Testis (tissue), 3 donors: ENCODE measurements around the gene PITPNC1. TPM values are rescaled to one million over a fixed set of nuclear protein-coding genes. Genes with fewer than 3 reads are reported as not detected.
"Not testable (repeated sequence)": the region's sequence is repeated elsewhere in the genome, so short reads cannot be mapped to it uniquely, and the experiment has no call there.

Source experiments
- DNase-seq: peaks from one replicate; pipeline ENCODE4 v3.0.0-alpha.2; 2019
- H3K27ac ChIP-seq, 2 donors: fragments of 200-600 bp; sonication (generic); one replicate each; pipeline ENCODE4 v1.5.1; 2019
- H3K27me3 ChIP-seq: fragments of 200-600 bp; sonication (generic); one replicate; pipeline ENCODE4 v1.5.1; 2019
- H3K36me3 ChIP-seq: fragments of 200-600 bp; sonication (generic); one replicate; pipeline ENCODE4 v1.5.1; 2017; ENCODE audit warnings: low read depth; ENCODE audit errors: missing control alignments
- H3K4me1 ChIP-seq: fragments of 200-600 bp; sonication (generic); one replicate; pipeline ENCODE4 v1.5.1; 2019
- H3K4me3 ChIP-seq, 2 donors: fragments of 200-600 bp; sonication (generic); one replicate each; pipeline ENCODE4 v1.5.1; 2017 to 2019
- H3K9me3 ChIP-seq: fragments of 200-600 bp; sonication (generic); one replicate; pipeline ENCODE4 v1.5.1; 2017
- POLR2A ChIP-seq: fragments of 450-650 bp; IDR thresholded peaks from one replicate; pipeline ENCODE4 v1.6.1; 2017; ENCODE audit warnings: antibody characterized with exemption, mild to moderate bottlenecking, moderate library complexity
- WGBS, 2 donors: methylation state at CpG; one replicate each; pipeline ENCODE4 v1.1.5; 2018; 5-methylcytosine and 5-hydroxymethylcytosine counted together
- intact Hi-C: fragments of 100-400 bp; cut with DNase I; formaldehyde crosslinking; loops from one replicate; pipeline ENCODE4 v1.15.1; 2023; ENCODE audit warnings: low total_unique reads
- polyA plus RNA-seq: library from polyadenylated mRNA; stranded (reverse); fragments of 350-450 nt; fragmentation: Illumina TruSeq; extraction: RNeasy Lipid Tissue Mini Kit (QIAGEN cat#74804); gene quantifications from one replicate; pipeline ENCODE4 v1.2.3, GENCODE V29; 2014; ENCODE audit warnings: low read depth, low replicate concordance; ENCODE audit not compliant: insufficient read depth
- total RNA-seq, 2 donors: library from RNA; depleted of rRNA; stranded (reverse); fragments of >200 nt; gene quantifications; one replicate each; pipeline ENCODE4 v1.2.3, GENCODE V29; 2016
- TF ChIP-seq, protein P1 (sequence below), 3 experiments: fragments of 450-650 bp in 2 of 3; fragments of 200-600 bp in 1 of 3; sonication (generic) in 1 of 3; IDR thresholded peaks; one replicate each; pipeline ENCODE4 v1.5.1; 2016 to 2019; ENCODE audit warnings: antibody characterized with exemption in 3 of 3, mild to moderate bottlenecking in 2 of 3, moderate library complexity in 1 of 3

The PITPNC1 gene
- total and polyA plus RNA-seq, 3 donors from 2014 or later, result 8.3 to 12.8 (median 12.2) TPM

DNA sequence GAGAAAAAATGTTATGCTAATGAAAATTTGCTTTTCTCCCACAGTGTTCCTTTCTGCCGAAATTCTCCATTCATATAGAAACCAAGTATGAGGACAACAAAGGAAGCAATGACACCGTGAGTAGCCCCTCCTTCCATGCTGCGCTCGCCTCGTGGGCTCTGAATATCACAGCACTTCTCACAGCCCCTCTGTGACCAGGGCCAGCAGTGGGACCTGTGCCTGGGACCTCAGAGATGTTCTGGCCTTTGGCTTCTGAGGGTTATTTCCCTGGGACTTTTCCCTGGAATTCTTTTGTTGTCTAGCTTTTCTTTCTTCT, 201.0 kb downstream of the PITPNC1 start:
- intact Hi-C loops, result no loop called here
- no peak for DNase-seq
- Histone ChIP-seq H3K4me3 (no peak overlapping the region), H3K27ac (peak overlapping the region in 1 of 2 donors; percentile 11), H3K4me1 (peaks cover 5% of the 10 kb centered on the region), H3K36me3 (no peaks in the 10 kb centered on the region), H3K27me3 (no peaks in the 10 kb centered on the region), H3K9me3 (no peaks in the 10 kb centered on the region)
- TF ChIP-seq, protein P1, sequence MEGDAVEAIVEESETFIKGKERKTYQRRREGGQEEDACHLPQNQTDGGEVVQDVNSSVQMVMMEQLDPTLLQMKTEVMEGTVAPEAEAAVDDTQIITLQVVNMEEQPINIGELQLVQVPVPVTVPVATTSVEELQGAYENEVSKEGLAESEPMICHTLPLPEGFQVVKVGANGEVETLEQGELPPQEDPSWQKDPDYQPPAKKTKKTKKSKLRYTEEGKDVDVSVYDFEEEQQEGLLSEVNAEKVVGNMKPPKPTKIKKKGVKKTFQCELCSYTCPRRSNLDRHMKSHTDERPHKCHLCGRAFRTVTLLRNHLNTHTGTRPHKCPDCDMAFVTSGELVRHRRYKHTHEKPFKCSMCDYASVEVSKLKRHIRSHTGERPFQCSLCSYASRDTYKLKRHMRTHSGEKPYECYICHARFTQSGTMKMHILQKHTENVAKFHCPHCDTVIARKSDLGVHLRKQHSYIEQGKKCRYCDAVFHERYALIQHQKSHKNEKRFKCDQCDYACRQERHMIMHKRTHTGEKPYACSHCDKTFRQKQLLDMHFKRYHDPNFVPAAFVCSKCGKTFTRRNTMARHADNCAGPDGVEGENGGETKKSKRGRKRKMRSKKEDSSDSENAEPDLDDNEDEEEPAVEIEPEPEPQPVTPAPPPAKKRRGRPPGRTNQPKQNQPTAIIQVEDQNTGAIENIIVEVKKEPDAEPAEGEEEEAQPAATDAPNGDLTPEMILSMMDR (IDR thresholded peaks at IDR 0.05), result no peak
- no peak for TF ChIP-seq POLR2A
- WGBS, 2 donors, result 61 to 64% methylated on average over 5 of the region's 5 CpGs

DNA sequence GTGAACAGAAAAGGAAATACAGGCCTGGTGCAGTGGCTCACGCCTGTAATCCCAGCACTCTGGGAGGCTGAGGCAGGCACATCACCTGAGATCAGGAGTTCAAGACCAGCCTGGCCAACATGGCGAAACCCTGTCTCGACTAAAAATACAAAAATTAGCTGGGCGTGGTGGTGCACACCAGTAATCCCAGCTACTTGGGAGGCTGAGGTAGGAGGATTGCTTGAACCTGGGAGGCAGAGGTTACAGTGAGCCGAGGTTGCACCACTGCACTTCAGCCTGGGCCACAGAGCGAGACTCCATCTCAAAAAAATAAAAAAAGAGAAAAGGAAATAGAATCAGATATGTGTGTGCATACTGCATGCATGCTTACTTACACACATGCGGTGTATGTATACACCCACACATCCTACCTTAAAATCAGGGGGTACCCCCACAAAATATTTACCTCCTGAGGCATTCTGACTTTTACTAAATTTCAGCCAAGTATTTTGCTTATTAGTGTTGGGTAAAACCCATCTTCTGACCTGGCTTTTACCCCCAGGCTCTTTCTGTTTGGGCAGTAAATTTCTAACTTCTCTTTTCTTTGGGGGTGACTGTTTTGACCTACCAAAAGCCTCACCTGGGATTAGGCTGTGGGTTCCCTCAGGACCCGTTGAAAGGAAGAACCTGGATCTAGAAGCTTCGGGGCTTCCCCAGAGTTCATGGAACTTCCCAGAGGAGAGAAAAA, 201.8 kb downstream of the PITPNC1 start:
- H3K27ac ChIP-seq, H3K36me3 ChIP-seq, H3K27me3 ChIP-seq, H3K4me1 ChIP-seq, DNase-seq, intact Hi-C loops, H3K4me3 ChIP-seq, H3K9me3 ChIP-seq: not testable (repeated sequence)
- 86 to 93% methylated on average over 9 of the region's 9 CpGs for WGBS, 2 donors

DNA sequence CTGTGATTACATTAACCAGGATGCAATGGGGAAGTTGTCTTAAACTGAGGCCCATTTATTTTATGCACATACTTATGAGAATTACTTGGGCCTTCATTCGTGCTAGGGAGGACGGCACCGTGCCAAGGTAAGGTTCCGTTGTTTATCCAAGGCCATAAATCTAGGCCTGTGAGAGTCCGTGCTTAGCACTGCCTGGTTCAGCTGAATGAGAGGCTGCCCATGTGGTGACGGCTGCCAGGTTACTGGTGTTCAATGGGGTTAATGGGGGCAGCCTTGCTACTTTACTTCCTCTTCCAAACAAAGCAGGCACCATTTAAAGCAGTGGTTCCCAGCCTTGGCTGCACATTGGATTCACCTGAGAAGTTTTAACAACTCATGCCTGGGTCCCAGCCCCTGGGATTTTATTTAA, 205.6 kb downstream of the PITPNC1 start:
- no peak overlapping the region for H3K4me3 ChIP-seq
- no peak overlapping the region for H3K27ac ChIP-seq
- peak; percentile 62 for DNase-seq
- H3K4me1 ChIP-seq, result peaks cover 11% of the 10 kb centered on the region
- 28 to 58% methylated on average over 6 of the region's 6 CpGs for WGBS, 2 donors
- no peaks in the 10 kb centered on the region for H3K27me3 ChIP-seq
- intact Hi-C loops, result no loop called here
- H3K36me3 ChIP-seq, result no peaks in the 10 kb centered on the region
- TF ChIP-seq, protein P1 (IDR thresholded peaks at IDR 0.05), result no peak
- no peak for TF ChIP-seq POLR2A
- H3K9me3 ChIP-seq, result no peaks in the 10 kb centered on the region

- Histone ChIP-seq H3K4me3 (no peak overlapping the region), H3K4me1 (peaks cover 23% of the 10 kb centered on the region), H3K36me3 (no peaks in the 10 kb centered on the region), H3K27ac (no peak overlapping the region), H3K9me3 (no peaks in the 10 kb centered on the region), H3K27me3 (no peaks in the 10 kb centered on the region)
- WGBS, 2 donors, result 88 to 92% methylated on average over 4 of the region's 4 CpGs
- DNase-seq, result no peak
- intact Hi-C loops, result no loop called here
- TF ChIP-seq, protein P1 (IDR thresholded peaks at IDR 0.05), result no peak
Measured at GRCh38 chr17:67585077-67585602, 208.1 kb downstream of the PITPNC1 start.

GRCh38 chr17:67588326-67588725, 211.2 kb downstream of the PITPNC1 start:
- intact Hi-C loops, result no loop called here
- Histone ChIP-seq H3K4me3 (peak overlapping the region; percentile 4), H3K9me3 (no peaks in the 10 kb centered on the region), H3K27me3 (no peaks in the 10 kb centered on the region), H3K4me1 (peaks cover 16% of the 10 kb centered on the region), H3K36me3 (no peaks in the 10 kb centered on the region), H3K27ac (peak overlapping the region; percentile 51 to 54)
- WGBS, 2 donors, result 34 to 36% methylated on average over 9 of the region's 9 CpGs
- TF ChIP-seq, protein P1 (IDR thresholded peaks at IDR 0.05), result no peak
- TF ChIP-seq POLR2A, result no peak
- DNase-seq, result peak; percentile 72
